Measurements from ENCODE around the gene CXXC4. TPM values are rescaled to one million over a fixed set of nuclear protein-coding genes. Genes with fewer than 3 reads are reported as not detected.

CXXC4 gene
- total and polyA plus RNA-seq, 12 donors: 0.46 to 6.0 (median 4.0) TPM

DNA sequence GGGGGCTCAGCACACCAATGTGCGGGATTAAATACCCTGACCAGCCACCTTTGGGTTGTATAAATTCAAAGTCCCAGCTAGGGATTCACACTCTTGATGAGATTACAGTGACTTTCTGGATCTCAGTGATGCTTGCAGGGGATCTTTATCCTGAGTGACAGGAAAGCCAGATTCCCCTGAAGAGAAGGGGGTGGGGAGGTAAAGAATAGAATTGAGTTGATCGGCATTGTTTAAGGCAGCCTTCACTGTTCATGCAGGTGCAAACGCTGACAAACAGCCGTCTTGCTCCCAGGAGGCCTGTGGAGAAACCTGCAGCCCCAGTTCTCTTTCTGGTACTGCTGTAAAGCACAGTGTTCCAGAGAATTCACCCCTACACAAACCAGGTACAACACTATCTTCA is 19.0 kb downstream of the CXXC4 start:
- intact Hi-C loops (cut with DNase I): no loop called here
- H3K4me3 ChIP-seq: no peak overlapping the region
- no peaks in the 10 kb centered on the region for H3K9me3 ChIP-seq
- TF ChIP-seq CTCF (IDR thresholded peaks at IDR 0.05): no peak
- H3K36me3 ChIP-seq: no peaks in the 10 kb centered on the region
- H3K27me3 ChIP-seq: no peaks in the 10 kb centered on the region
- H3K27ac ChIP-seq: no peak overlapping the region
- DNase-seq: no peak
- H3K4me1 ChIP-seq: no peaks in the 10 kb centered on the region
- no peak for ATAC-seq
- WGBS, 2 donors: 65 to 69% methylated on average over 4 of the region's 4 CpGs

- Histone ChIP-seq H3K4me3 (no peak overlapping the region), H3K4me1 (no peaks in the 10 kb centered on the region), H3K27me3 (no peaks in the 10 kb centered on the region), H3K27ac (no peak overlapping the region), H3K9me3 (no peaks in the 10 kb centered on the region), H3K36me3 (no peaks in the 10 kb centered on the region)
- no peak for ATAC-seq
- DNase-seq: no peak
- intact Hi-C loops (cut with DNase I): no loop called here
- no peak for TF ChIP-seq CTCF (IDR thresholded peaks at IDR 0.05)
- 85 to 93% methylated on average over 1 of the region's 1 CpG for WGBS, 2 donors
These were observed 21.9 kb downstream of the CXXC4 start for GRCh38 chr4:104472766-104473165.

- DNase-seq (no peak), ATAC-seq (no peak)
- Histone ChIP-seq H3K4me3 (no peak overlapping the region), H3K9me3 (no peaks in the 10 kb centered on the region), H3K27ac (no peak overlapping the region), H3K27me3 (no peaks in the 10 kb centered on the region), H3K4me1 (no peaks in the 10 kb centered on the region), H3K36me3 (no peaks in the 10 kb centered on the region)
- TF ChIP-seq CTCF (IDR thresholded peaks at IDR 0.05): no peak
- intact Hi-C loops (cut with DNase I): no loop called here
- WGBS, 2 donors: 87 to 90% methylated on average over 1 of the region's 1 CpG
These were observed 23.9 kb downstream of the CXXC4 start for GRCh38 chr4:104470770-104471169.

DNA sequence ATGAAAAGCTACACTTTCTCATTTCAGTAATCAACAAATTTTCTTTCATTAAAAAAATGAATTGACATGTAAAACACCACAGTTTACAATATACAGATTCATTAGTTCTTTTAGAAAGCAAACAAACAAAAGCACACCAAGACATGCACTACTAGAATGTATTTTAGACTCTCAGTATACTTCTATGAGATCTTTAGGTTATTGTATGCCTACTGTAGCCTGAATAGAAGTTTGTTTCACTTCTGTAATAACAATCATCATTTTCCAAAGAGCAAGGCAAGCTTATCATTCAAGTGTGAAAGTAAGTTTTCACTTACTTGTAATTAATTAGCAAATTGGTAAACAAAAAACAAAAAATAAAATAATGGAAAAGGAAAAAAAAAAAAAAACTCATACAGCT is 24.9 kb downstream of the CXXC4 start:
- ATAC-seq: no peak

More for the DNA sequence above, 24.9 kb downstream of the CXXC4 start:
- no peak for DNase-seq
- no peak for TF ChIP-seq CTCF (IDR thresholded peaks at IDR 0.05)
- no peaks in the 10 kb centered on the region for H3K27me3 ChIP-seq
- H3K27ac ChIP-seq: no peak overlapping the region
- H3K36me3 ChIP-seq: no peaks in the 10 kb centered on the region
- intact Hi-C loops (cut with DNase I): no loop called here
- no peak overlapping the region for H3K4me3 ChIP-seq
- H3K4me1 ChIP-seq: no peaks in the 10 kb centered on the region
- H3K9me3 ChIP-seq: no peaks in the 10 kb centered on the region
